DOHH2 (cell line): ENCODE results near the gene AP3B1.

Experiments
- H3F3A ChIP-seq: fragments of 200-600 bp; sonication (generic), shearing (Covaris generic); 2 replicates; pipeline ENCODE4 v1.6.0; 2016; ENCODE audit warnings: antibody characterized with exemption, mild to moderate bottlenecking; ENCODE audit not compliant: control insufficient read depth, insufficient read depth
- H3K27ac ChIP-seq: fragments of 200-600 bp; sonication (generic); 2 replicates; pipeline ENCODE4 v1.5.1; 2014; ENCODE audit warnings: low read depth, mild to moderate bottlenecking, low read length, moderate library complexity
- H3K27me3 ChIP-seq: fragments of 200-600 bp; sonication (generic); 2 replicates; pipeline ENCODE4 v1.6.1; 2014; ENCODE audit warnings: mild to moderate bottlenecking, low read length, mixed read lengths; ENCODE audit not compliant: control insufficient read depth
- H3K36me3 ChIP-seq: fragments of 200-600 bp; sonication (generic); 2 replicates; pipeline ENCODE4 v1.6.1; 2014; ENCODE audit warnings: mild to moderate bottlenecking, low read length, moderate library complexity, mixed read lengths; ENCODE audit not compliant: control insufficient read depth
- H3K4me1 ChIP-seq: fragments of 200-600 bp; sonication (generic); 2 replicates; pipeline ENCODE4 v1.6.1; 2014; ENCODE audit warnings: mild to moderate bottlenecking, low read length, mixed read lengths; ENCODE audit not compliant: control insufficient read depth
- H3K4me2 ChIP-seq: fragments of 200-600 bp; sonication (generic); 2 replicates; pipeline ENCODE4 v1.6.0; 2014; ENCODE audit warnings: mild to moderate bottlenecking, low read length, moderate library complexity
- H3K4me3 ChIP-seq: fragments of 200-600 bp; sonication (generic); 2 replicates; pipeline ENCODE4 v1.5.1; 2014; ENCODE audit warnings: mild to moderate bottlenecking, low read length, mixed read lengths
- H3K79me2 ChIP-seq: fragments of 200-600 bp; sonication (generic); 2 replicates; pipeline ENCODE4 v1.6.1; 2014; ENCODE audit warnings: mild to moderate bottlenecking, low read length, mixed read lengths; ENCODE audit not compliant: control insufficient read depth
- H3K9me2 ChIP-seq: fragments of 200-600 bp; sonication (generic); replicated peaks from 2 replicates; pipeline ENCODE4 v1.6.1; 2014; ENCODE audit warnings: mild to moderate bottlenecking, low read length, mixed read lengths; ENCODE audit not compliant: control insufficient read depth
- H3K9me3 ChIP-seq: fragments of 200-600 bp; sonication (generic); 2 replicates; pipeline ENCODE4 v1.6.1; 2014; ENCODE audit warnings: antibody characterized with exemption, low read length, mixed read lengths; ENCODE audit not compliant: control insufficient read depth, insufficient read depth
- H4K20me1 ChIP-seq: fragments of 200-600 bp; sonication (generic); 2 replicates; pipeline ENCODE4 v1.6.0; 2014; ENCODE audit warnings: low read depth, mild to moderate bottlenecking, antibody characterized with exemption, low read length, moderate library complexity; ENCODE audit not compliant: control insufficient read depth, insufficient read depth
- CTCF ChIP-seq: fragments of 200-600 bp; sonication (generic); IDR thresholded peaks from one replicate; pipeline ENCODE4 v1.5.1; 2014; ENCODE audit warnings: antibody characterized with exemption, mild to moderate bottlenecking, low read depth, low read length; ENCODE audit not compliant: poor library complexity, severe bottlenecking
- EZH2phosphoT487 ChIP-seq: fragments of 200-600 bp; sonication (generic); IDR thresholded peaks from 2 replicates; pipeline ENCODE4 v1.6.1; 2017; ENCODE audit warnings: borderline replicate concordance, mild to moderate bottlenecking, antibody characterized with exemption, low read length, moderate library complexity, mixed read lengths

Gene AP3B1

GRCh38 chr5:78002690-78003089 lies 291.8 kb downstream of the AP3B1 start:
- H3F3A ChIP-seq = no peaks in the 10 kb centered on the region
- H3K27me3 ChIP-seq = no peaks in the 10 kb centered on the region
- H3K9me3 ChIP-seq = no peaks in the 10 kb centered on the region
- H3K4me1 ChIP-seq = peaks cover 14% of the 10 kb centered on the region
- H3K9me2 ChIP-seq = no peaks in the 10 kb centered on the region
- TF ChIP-seq CTCF (no peak), EZH2phosphoT487 (no peak)
- no peak overlapping the region for H3K4me2 ChIP-seq
- H4K20me1 ChIP-seq = no peaks in the 10 kb centered on the region
- no peak overlapping the region for H3K27ac ChIP-seq
- H3K79me2 ChIP-seq = no peaks in the 10 kb centered on the region
- peaks cover 5% of the 10 kb centered on the region; the same call in 1 of the 2 replicates for H3K36me3 ChIP-seq
- no peak overlapping the region for H3K4me3 ChIP-seq

- Histone ChIP-seq H3K9me2 (no peaks in the 10 kb centered on the region), H3K27me3 (no peaks in the 10 kb centered on the region), H4K20me1 (no peaks in the 10 kb centered on the region), H3K36me3 (peaks cover 5% of the 10 kb centered on the region; the same call in 1 of the 2 replicates), H3K4me3 (no peak overlapping the region), H3K79me2 (no peaks in the 10 kb centered on the region), H3K9me3 (no peaks in the 10 kb centered on the region), H3K27ac (no peak overlapping the region), H3F3A (no peaks in the 10 kb centered on the region), H3K4me2 (no peak overlapping the region), H3K4me1 (peaks cover 14% of the 10 kb centered on the region)
- no peak for TF ChIP-seq EZH2phosphoT487
- TF ChIP-seq CTCF = no peak
Observed at GRCh38 chr5:78001197-78001596, 293.3 kb downstream of the AP3B1 start.

- Histone ChIP-seq H4K20me1 (no peaks in the 10 kb centered on the region), H3K79me2 (no peaks in the 10 kb centered on the region), H3K36me3 (peaks cover 5% of the 10 kb centered on the region; the same call in 1 of the 2 replicates), H3K9me2 (no peaks in the 10 kb centered on the region), H3K27me3 (no peaks in the 10 kb centered on the region), H3K4me3 (no peak overlapping the region), H3K9me3 (no peaks in the 10 kb centered on the region), H3K4me1 (peaks cover 19% of the 10 kb centered on the region), H3F3A (no peaks in the 10 kb centered on the region), H3K4me2 (no peak overlapping the region), H3K27ac (no peak overlapping the region)
- no peak for TF ChIP-seq EZH2phosphoT487
- no peak for TF ChIP-seq CTCF
Observed at GRCh38 chr5:78000191-78000590, 294.3 kb downstream of the AP3B1 start.
